ENCODE measurements around the gene MACROD2.

The MACROD2 gene

DNA sequence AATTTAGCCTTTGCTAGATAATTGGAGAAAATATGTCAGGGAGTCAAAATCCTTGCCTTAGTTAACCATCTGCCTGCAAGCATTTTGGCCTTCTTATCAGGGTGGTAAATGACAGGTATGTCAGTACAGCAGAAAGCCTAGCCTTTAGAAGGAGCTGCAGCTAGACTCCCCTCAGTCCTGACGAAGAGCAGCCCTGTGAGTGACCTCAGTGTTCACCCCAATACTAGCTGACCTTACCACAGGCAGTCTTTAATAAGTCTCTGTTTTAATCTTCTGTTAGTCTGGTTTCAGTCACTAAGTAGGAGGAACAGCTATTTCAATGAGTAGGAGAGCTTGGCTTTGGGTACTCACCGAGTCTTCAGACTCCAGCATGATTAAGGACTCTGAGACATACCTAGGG is 682.1 kb downstream of the MACROD2 start:
- DNase-seq: no peak

DNA sequence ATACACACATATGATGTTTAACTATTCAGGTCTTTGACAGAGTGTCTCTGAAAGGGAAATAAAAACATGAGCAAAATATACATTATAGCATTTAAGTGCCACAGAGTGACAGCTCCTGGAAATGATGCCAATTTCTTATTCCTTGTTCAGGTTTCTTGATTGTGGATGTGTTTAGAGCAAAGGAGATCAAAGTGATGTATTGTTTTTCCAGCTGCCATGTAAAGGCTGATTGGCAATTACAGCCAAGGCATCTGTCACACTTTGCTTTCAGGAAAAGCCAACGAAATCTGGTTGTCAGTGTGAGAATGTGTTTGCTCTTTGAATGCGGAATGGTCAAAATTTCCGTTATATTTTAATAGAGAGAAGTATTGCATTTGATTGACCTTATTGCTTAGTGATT is 689.9 kb downstream of the MACROD2 start:
- no peak for DNase-seq

- DNase-seq: no peak
These were observed 692.0 kb downstream of the MACROD2 start for GRCh38 chr20:14687313-14687712.

DNA sequence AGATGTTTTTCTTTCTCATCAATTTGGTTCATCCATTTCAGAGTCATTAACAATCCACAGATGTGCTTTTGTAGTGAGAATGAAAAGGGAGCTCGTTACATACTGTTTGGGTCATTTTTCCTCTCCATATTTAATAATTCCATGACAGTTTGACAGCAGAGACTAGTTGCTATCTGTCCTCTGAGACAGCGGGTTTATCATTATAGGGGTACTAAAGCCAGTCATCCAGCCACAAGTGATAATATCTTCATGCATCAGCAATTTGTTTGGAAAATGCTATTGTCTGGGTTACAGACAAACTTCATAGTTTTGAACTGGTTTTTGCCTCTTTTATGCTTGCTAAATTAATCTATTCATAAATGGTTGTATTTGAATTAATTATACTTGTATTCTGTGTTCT is 692.7 kb downstream of the MACROD2 start:
- DNase-seq: no peak

DNA sequence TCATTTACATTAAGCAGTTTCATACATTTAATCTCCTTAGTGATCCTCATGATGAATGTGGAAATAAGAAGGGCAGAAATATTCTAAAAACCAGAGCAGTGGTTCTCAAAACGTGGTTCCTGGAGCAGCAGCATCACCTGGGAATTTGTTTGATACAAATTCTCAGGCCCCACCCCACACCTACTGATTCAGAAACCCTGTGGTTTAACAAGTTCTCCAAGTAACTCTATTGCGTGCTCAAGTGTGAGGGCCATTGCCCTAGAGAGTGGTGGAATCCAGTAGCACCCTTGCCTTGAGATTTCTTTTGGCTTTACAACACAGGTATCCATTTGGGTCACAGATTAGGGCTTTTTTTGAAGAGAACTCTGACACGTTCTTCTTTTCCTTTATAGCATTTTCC is 696.7 kb downstream of the MACROD2 start:
- no peak for DNase-seq

DNA sequence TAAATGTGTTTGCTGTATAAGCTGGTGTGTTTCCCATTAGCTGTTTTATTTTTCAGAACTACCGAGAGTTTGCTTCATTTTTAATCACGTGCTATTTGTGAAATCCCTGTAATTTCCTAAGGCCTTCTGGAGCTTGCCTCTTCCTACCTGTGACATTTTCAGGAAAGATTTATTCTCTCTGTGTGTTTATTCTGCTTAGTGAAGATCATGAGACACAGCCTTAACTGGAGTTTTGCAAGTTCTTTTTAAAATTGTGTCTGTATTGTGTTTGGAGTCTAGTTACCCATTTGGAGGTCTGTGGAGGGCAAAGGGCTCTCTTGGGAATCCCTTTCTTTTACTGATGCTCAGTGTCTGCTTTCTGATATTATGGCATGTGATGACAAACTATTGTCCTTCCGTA is 701.2 kb downstream of the MACROD2 start:
- DNase-seq: no peak

GRCh38 chr20:14696937-14697336 is 701.6 kb downstream of the MACROD2 start:
- no peak for DNase-seq

DNA sequence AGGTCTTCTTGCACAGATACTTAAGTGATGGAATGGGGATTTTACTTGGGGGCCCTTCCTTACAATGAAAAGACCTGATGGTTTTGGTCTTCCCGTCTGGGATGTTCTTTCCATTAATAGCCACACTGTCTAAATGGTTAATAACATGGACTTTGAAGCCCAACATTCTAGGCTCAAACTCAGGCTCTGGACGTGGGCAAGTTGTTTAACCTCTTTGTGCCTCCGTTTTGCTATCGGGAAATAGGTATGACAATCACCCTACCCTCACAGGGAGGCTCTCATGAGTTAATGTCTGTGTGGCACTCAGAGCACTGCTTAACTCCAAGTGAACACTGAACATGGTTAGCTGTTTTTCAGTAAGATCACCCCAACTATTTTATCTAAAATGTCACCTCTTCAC is 702.8 kb downstream of the MACROD2 start:
- DNase-seq: no peak

- no peak for DNase-seq
These were observed 703.5 kb downstream of the MACROD2 start for GRCh38 chr20:14698605-14699373.

- DNase-seq: no peak
These were observed 705.3 kb downstream of the MACROD2 start for GRCh38 chr20:14700639-14700960.

GRCh38 chr20:14701326-14701725 is 706.0 kb downstream of the MACROD2 start:
- no peak for DNase-seq

DNA sequence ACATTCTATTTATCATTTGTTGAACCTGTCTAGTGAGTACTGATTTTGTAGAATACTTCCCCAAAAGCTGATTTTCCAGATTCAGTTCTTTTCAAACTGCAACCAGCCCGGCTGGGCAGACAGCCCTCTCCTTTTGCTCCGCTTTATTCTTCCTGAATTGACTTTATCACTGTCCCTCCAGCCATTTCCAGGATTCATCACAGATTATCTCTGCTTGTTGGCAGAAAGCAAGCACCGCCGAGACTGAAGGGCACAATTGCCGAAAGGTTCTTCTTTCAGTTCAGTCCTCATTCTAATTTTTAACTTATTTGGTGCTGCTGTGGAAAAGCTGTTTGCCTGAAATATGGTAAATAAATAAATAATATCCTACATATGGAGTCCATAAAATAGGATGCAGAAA is 711.2 kb downstream of the MACROD2 start:
- DNase-seq: no peak

- DNase-seq: no peak
These were observed 711.8 kb downstream of the MACROD2 start for GRCh38 chr20:14707026-14707680.

- no peak for DNase-seq
These were observed 712.7 kb downstream of the MACROD2 start for GRCh38 chr20:14707865-14708596.

GRCh38 chr20:14709439-14709838 is 714.1 kb downstream of the MACROD2 start:
- no peak for DNase-seq

- DNase-seq: no peak
These were observed 715.6 kb downstream of the MACROD2 start for GRCh38 chr20:14710951-14711350.

DNA sequence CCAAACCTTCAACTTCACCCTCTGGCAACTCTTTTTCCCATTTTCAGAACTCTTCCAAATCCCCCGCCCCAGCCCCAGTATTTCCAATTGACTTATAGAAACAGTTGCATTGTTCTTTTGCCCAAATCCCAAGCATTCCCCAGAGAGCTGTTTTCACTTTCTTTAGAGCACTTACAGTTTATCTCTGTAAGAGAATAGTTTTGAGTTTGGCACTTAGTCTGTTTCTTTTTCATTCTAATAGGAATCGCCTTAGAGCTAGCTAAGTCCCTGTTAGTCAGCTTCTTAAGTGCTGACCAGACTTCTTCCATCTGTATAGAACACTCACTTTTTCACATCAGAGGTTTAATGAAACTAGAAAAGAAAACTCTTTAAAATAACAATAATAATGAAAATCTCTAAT is 716.3 kb downstream of the MACROD2 start:
- DNase-seq: no peak

DNA sequence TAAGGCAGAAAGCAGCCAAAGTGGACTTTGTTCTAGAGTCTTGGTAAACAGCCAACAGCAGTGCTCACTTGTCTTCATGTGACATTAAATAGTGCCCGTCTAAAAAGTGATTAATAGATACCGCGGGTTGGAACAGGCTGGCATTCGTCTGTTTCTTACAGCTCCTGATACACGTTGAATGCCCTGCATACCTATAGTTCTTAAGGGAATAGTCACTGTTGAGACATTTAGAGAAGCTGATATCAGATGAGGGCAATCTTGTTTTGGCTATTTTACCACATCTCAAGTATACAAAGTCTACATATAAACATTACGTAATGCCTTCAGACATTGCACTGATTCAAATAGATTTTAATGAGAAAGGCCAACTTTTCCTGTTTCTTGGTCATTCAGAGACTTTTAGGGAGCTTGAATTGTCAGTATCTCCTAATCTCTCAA is 717.0 kb downstream of the MACROD2 start:
- DNase-seq: no peak

GRCh38 chr20:14715400-14715799 is 720.1 kb downstream of the MACROD2 start:
- no peak for DNase-seq

- DNase-seq: no peak
These were observed 721.1 kb downstream of the MACROD2 start for GRCh38 chr20:14716351-14716801.

- DNase-seq: no peak
These were observed 722.1 kb downstream of the MACROD2 start for GRCh38 chr20:14717134-14717999.

GRCh38 chr20:14720251-14720650 is 724.9 kb downstream of the MACROD2 start:
- DNase-seq: no peak

DNA sequence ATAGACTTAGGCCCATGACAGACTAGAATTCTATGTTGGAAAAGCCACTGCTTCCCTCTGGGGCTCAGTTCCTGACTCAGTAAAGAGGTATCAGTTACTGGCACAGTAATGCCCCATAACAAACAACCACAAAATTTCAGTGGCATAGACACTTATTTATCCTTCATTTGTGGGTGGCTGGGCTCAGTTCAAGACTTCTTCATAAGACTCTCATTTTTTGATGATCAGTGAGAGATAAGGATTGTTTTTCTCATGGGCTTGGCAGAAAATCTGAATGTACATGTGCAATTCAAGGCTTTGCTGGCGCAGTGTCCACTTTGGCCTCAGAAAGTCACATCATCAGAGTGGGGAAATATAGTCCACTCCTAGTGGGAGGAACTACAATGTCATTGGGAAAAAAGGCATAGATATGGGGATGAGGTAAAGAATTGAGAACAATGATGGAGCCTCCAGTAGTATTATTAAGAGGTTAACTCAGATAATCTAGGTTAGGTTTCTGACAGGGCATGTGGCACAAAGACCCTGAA is 726.7 kb downstream of the MACROD2 start:
- DNase-seq: no peak
